Spinal cord (tissue), 10 donors: ENCODE data around the gene EFEMP2. TPM values are rescaled to one million over a fixed set of nuclear protein-coding genes. Genes with fewer than 3 reads are reported as not detected.

Source experiments
- DNase-seq, 6 donors: peaks; one replicate each; pipeline versions ENCODE4 v3.0.0 to v3.0.0-alpha.2; 2013 to 2015; ENCODE audit warnings: low spot score in 6 of 6, low read depth in 4 of 6
- H3K27ac ChIP-seq: one replicate; pipeline ENCODE4 v1.5.1; 2013; ENCODE audit warnings: low read depth, low read length, control low read depth
- H3K27me3 ChIP-seq: one replicate; pipeline ENCODE4 v1.6.1; 2013; ENCODE audit warnings: low read length; ENCODE audit not compliant: control insufficient read depth, insufficient read depth
- H3K36me3 ChIP-seq: one replicate; pipeline ENCODE4 v1.6.1; 2013; ENCODE audit warnings: low read length; ENCODE audit not compliant: control insufficient read depth, insufficient read depth
- H3K4me1 ChIP-seq: one replicate; pipeline ENCODE4 v1.6.1; 2013; ENCODE audit warnings: low read length; ENCODE audit not compliant: control insufficient read depth, insufficient read depth
- H3K4me3 ChIP-seq: one replicate; pipeline ENCODE4 v1.5.1; 2013; ENCODE audit warnings: low read depth, low read length, control low read depth
- H3K9me3 ChIP-seq: one replicate; pipeline ENCODE4 v1.6.1; 2013; ENCODE audit warnings: low read length; ENCODE audit not compliant: control insufficient read depth, insufficient read depth
- WGBS: methylation state at CpG from one replicate; pipeline ENCODE4 v1.1.5; 2013; ENCODE audit warnings: missing lambda C conversion rate; ENCODE audit not compliant: insufficient coverage; 5-methylcytosine and 5-hydroxymethylcytosine counted together
- polyA plus RNA-seq, 2 donors: library from polyadenylated mRNA; unstranded; fragments of 120-200 nt; gene quantifications; one replicate each; pipeline ENCODE4 v1.2.1, GENCODE V29; 2013; ENCODE audit not compliant: insufficient read length in 2 of 2
- total RNA-seq, 2 donors: library from RNA; depleted of rRNA in 1 of 2; stranded (reverse); fragments of 120-200 nt in 1 of 2; fragments of >200 nt in 1 of 2; gene quantifications; one replicate each; pipeline versions ENCODE4 v1.2.3 to v1.2.4, GENCODE V29; 2013 to 2014
- donor health status: healthy.

EFEMP2 gene
- total and polyA plus RNA-seq, 4 donors, result 21.2 to 94.1 (median 79.1) TPM

DNA sequence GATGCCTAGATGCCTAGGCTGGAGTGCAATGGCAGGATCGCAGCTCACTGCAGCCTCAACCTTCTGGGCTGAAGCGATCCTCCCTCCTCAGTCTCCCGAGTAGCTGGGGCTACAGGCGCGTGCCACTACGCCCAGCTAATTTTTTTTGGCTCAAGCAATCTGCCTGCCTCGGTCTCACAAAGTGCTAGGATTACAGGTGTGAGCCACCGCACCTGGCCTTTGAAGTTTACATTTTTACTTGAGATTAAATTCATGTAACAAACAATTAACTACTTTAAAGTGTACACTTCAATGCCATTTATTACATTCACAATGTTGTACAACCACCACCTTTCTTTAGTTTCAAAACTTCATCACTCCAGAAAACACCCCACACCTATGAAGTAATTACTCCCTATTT is 31.1 kb upstream of the EFEMP2 start:
- peaks cover 18% of the 10 kb centered on the region for H3K4me1 ChIP-seq
- H3K36me3 ChIP-seq, result no peaks in the 10 kb centered on the region
- H3K4me3 ChIP-seq, result no peak overlapping the region
- WGBS, result 75% methylated on average over 8 of the region's 8 CpGs
- no peak overlapping the region for H3K27ac ChIP-seq
- no peaks in the 10 kb centered on the region for H3K9me3 ChIP-seq
- no peak for DNase-seq
- H3K27me3 ChIP-seq, result peaks cover 50% of the 10 kb centered on the region

DNA sequence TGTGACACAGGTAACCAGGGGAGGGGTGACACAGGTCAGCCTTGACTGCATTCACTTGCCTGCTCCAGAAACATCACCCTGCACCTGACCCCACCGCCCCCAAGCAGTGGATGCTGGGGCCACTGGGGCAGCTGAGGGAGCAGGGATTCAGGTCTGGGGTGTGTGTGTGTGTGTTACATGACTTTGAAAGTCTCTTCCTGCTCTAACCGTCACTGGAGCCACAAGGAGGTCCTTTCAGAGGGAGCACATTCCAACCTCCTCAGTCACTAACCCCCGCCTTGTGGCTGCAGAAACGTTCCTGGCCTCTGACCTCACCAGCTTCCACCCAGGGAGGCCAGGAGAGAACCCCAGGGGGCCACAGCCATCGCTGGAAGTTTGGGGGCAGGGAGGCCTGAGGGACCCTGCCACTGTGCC is 30.5 kb upstream of the EFEMP2 start:
- H3K27me3 ChIP-seq, result peaks cover 55% of the 10 kb centered on the region
- DNase-seq, result no peak

DNA sequence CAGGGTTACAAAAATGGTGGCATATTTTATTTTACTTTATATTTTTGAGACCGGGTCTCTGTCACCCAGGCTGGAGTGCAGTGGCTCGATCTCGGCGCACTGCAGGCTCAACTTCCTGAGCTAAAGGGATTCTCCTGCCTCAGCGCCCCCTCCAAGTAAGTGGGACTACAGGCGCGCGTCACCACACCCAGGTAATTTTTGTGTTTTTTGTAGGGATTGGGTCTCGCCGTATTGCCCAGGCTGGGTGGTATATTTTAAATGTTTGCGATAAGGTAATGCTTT is 28.2 kb upstream of the EFEMP2 start:
- no CpG with 5 or more reads among the region's 11 CpGs for WGBS
- H3K4me3 ChIP-seq, result peak overlapping the region; percentile 18
- H3K27ac ChIP-seq, result no peak overlapping the region
- DNase-seq, result no peak
- H3K27me3 ChIP-seq, result peaks cover 68% of the 10 kb centered on the region
- no peaks in the 10 kb centered on the region for H3K9me3 ChIP-seq
- peaks cover 18% of the 10 kb centered on the region for H3K4me1 ChIP-seq
- no peaks in the 10 kb centered on the region for H3K36me3 ChIP-seq

More for the DNA sequence above, 30.5 kb upstream of the EFEMP2 start:
- Histone ChIP-seq H3K4me1 (peaks cover 18% of the 10 kb centered on the region), H3K4me3 (no peak overlapping the region), H3K27ac (no peak overlapping the region), H3K36me3 (no peaks in the 10 kb centered on the region), H3K9me3 (no peaks in the 10 kb centered on the region)
- 11% methylated on average over 4 of the region's 5 CpGs for WGBS

DNA sequence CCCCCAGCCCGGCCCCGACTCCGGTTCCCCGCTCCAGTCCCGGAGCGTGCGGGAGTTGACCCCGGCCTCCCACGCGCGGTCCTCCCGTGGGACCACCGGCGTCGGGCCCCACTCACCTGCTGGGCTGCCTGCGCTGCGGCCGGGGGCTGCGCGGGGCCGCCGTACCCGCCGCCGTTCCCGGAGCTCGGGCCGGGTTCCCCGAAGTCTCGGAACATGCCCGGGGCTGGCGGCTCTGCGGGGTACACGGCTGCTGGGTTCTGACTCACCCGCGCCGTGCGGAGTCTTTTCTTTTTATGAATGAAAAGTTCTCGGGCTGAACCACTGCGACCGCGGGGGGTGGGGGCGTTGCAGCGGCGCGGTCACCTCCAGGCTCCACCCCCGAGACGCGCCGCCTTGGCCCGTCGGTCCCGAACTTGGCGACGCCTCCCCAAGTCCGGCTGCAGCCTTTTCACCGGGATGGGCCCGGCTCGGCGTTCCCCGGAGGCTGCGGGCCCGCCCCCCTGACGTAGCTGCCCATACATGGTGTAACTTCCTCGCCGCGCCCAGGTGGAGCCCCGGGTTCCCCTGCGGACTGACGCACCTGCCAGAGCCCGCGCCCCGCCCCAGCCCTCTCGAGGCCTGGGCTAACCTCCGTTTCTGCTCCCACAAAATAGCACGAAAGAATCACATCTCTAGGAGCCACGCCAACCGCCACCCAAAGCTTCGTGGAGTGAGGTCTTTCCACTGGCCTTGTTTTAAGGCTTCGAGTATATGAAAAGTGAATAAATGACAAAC is 27.7 kb upstream of the EFEMP2 start, which contains the start of gene FOSL1:
Gene FOSL1, minus strand, starts transcription at position 264 of the 774 bp plus-strand sequence. Its CDS starts 49 bp downstream, at position 215.
- Histone ChIP-seq H3K4me1 (peaks cover 18% of the 10 kb centered on the region), H3K27me3 (peaks cover 70% of the 10 kb centered on the region), H3K4me3 (peak within 1 kb of the TSS; percentile 18), H3K9me3 (no peaks in the 10 kb centered on the region), H3K36me3 (no peaks in the 10 kb centered on the region), H3K27ac (no peak within 1 kb of the TSS)
- WGBS, result under 1% methylated on average over 72 of the region's 80 CpGs
- DNase-seq, result peak in 2 of 6 donors; percentile 29 to 59

DNA sequence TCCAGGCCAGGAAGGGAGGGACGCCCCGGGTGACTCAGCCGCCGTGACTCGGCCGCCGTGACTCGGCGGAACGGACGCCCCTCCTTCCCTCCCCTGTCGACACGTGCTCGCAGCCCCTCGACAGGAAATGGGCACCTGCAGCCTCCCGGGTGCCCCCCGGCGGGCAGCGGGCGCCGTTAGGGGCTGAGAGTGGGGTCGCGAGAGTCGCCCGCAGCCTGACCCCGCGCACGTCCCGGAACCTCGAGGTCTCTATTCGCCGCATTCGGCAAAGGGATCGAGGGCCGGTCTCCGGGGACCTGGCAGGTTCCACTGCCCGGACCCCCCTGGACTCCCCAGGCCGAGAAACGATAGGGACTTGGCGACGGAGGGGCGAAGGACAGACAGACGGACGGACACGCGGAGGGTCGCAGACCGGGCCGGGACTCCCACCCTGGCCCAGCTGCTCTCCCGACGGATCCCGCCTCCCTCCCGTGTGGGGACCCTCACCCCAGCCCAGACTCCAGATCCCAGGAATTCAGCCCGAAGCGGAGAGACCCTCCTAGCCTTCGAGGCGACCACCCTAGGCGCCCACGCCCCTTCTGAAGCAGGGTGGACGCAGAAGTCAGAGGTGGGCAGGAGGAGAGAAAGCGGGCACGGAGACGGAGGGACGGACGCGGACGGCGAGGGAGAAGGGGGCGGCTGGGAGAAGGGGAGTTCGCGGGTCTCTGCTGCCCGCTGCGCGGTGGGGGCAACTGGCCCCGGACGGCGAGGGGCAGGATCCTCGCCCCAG is 26.9 kb upstream of the EFEMP2 start:
- no peak overlapping the region for H3K4me3 ChIP-seq
- H3K36me3 ChIP-seq, result no peaks in the 10 kb centered on the region
- H3K27me3 ChIP-seq, result peaks cover 70% of the 10 kb centered on the region
- peaks cover 18% of the 10 kb centered on the region for H3K4me1 ChIP-seq
- 2% methylated on average over 74 of the region's 78 CpGs for WGBS
- no peak overlapping the region for H3K27ac ChIP-seq
- no peak for DNase-seq
- H3K9me3 ChIP-seq, result no peaks in the 10 kb centered on the region

DNA sequence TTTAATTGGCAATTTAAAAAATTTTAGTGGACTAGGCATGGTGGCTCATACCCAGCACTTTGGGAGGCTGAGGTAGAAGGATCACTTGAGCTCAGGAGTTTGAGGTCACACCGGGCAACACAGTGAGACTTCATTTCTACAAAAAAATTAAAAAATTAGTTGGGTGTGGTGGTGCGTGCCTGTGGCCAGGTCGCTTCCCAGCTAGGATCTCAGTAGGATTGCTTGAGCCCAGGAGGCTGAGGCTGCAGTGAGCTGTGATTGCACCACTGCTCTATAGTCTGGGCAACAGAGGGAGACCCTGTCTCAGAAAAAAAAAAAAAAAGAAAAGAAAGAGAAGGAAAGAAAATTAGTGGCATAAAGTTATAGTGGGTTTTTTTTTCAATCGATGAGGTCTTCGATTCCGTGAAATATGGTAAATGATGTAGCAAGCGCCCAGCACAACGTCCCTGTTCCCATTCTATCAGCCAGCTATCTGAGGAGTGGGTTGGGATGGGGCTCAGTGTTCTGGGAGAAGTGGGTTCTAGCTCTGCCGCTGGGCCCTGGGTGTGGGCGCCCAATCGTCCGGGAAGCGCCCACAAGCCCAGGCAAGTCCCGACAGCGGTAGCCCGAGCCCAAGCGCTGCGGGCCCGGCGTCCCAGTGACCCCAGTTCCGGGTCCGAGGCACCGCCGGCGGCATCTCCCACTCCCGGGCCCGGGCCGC is 26.2 kb upstream of the EFEMP2 start:
- peaks cover 21% of the 10 kb centered on the region for H3K4me1 ChIP-seq

DNA sequence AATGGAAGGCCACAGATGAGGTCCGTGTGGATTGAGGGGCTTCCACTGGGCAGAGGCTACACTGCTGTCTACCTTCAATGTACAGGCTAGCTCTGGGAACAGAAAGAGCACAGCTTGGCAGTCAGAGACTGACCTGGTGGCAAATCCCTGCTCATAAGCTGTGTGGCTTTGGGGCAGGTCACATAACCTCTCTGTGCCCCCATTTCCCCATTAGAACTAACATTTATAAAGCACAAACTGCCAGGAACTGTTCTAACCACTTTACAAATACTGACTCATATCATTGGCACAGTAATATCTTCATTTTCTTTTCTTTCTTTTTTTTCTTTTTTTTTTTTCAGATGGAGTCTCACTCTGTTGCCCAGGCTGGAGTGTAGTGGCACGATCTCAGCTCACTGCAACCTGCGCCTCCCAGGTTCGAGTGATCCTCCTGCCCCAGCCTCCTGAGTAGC is 24.4 kb upstream of the EFEMP2 start:
- Histone ChIP-seq H3K27me3 (peaks cover 58% of the 10 kb centered on the region), H3K4me3 (no peak overlapping the region), H3K27ac (no peak overlapping the region), H3K9me3 (no peaks in the 10 kb centered on the region), H3K36me3 (no peaks in the 10 kb centered on the region), H3K4me1 (peaks cover 38% of the 10 kb centered on the region)
- 94% methylated on average over 4 of the region's 4 CpGs for WGBS
- DNase-seq, result no peak

More for the DNA sequence above, 26.2 kb upstream of the EFEMP2 start:
- peaks cover 70% of the 10 kb centered on the region for H3K27me3 ChIP-seq
- H3K36me3 ChIP-seq, result no peaks in the 10 kb centered on the region
- H3K27ac ChIP-seq, result no peak overlapping the region
- 21% methylated on average over 27 of the region's 28 CpGs for WGBS
- H3K4me3 ChIP-seq, result no peak overlapping the region
- no peaks in the 10 kb centered on the region for H3K9me3 ChIP-seq
- no peak for DNase-seq

DNA sequence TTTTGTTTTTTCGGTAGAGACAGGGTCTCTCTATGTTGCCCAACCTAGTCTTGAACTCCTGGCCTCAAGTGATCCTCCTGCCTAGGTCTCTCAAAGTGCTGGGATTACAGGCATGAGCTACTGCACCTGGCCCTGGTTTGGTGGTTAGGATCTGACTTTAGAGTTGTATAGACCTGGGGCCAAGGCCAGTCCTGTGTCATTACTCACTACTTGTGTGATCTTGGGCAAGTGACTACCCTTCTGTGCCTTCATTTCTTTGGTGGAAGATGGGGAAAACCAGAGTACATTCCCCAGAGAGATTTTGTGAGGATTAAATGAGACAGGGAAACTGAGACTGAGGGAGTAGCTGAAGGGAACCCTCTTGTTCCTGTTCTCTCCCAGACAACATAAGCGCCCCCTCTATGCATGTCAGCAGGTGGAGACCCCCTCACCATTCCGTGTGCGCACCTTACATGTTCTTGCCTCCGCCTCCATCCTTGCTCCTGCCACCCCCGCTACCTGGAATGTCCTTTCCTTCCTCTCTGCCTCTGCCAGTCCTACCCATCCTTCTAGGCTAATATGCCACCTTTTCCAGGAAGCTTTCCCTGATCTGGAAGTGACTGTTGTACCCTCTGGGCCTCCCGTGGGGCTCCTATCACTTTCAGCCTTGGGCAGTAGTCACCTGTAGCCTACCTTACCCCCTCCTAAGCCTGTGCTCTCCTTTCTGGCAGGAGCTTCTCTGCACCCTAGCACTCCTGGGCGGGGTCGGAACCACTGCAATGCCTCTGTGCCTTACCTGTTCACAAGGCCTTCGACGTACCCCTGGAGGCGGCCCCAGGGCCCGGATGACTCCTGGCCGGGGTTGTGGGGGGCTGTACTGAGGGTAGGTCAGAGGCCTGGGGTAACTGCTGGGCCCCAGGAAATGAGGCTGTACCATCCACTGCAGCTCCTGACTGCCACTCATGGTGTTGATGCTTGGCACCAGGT is 23.7 kb upstream of the EFEMP2 start:
- Histone ChIP-seq H3K9me3 (no peaks in the 10 kb centered on the region), H3K27me3 (peaks cover 52% of the 10 kb centered on the region), H3K4me3 (no peak overlapping the region), H3K4me1 (peaks cover 46% of the 10 kb centered on the region), H3K27ac (no peak overlapping the region), H3K36me3 (peaks cover 2% of the 10 kb centered on the region)
- 86% methylated on average over 14 of the region's 14 CpGs for WGBS
- no peak for DNase-seq
